CD4-positive, alpha-beta T cell treated with Interleukin-17A for 1 hour (primary cell): ENCODE results near the gene JAKMIP3.

Experiments
- DNase-seq: peaks from one replicate; pipeline ENCODE4 v3.0.0-alpha.2; 2020

JAKMIP3 gene

DNA sequence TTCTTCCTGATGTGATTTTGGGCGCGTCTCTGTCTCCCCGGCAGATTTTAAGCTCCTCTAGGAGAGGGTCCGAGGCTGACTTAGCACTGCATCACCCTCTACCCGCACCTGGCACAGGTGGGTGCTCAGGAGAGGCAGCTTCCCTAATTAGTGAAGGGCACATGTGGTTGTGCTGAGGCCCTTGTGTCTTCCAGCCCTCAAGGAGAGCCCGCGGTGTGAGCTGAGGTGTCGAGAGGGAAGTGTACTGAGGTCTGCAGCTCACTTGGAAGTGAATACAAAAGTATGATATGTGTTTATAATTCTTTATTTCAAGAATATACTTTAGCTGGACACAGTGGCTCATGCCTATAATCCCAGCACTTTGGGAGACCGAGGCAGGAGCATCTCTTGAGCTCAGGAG is 20.4 kb upstream of the JAKMIP3 start:
- no peak for DNase-seq

DNA sequence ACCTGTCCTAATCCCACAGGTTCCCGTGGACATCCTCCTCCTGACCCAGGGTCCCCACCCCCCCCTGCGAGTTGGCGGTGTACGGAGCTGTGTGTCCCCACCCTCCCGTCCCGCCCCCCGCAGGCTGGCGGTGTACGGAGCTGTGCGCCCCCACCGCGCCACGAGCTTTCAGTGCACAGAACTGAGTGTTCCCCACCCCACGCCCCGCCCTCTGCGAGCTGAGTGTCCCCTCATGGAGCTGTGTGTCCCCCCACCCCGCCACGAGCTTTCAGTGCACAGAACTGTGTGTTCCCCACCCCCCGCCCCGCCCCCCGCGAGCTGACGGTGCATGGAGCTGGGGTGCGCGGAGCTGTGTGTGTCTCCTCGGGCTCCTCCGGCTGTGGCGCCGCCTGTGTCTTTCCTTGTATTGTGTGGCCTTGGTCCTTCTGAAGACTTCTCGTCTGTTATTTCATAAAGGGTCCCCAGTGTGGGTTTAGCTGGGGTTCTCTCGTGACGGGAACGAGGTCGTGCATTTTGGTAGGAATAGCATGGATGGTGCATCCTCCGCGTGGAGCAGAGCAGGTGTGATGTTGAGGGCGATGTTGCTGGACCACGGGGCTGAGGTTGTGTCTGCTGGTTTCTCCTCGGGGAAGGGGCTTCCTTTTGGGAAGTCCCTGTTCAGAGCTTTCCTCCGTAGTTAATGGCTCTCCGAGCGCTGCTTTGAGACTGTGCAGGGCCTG is 18.0 kb upstream of the JAKMIP3 start:
- DNase-seq: no peak

DNA sequence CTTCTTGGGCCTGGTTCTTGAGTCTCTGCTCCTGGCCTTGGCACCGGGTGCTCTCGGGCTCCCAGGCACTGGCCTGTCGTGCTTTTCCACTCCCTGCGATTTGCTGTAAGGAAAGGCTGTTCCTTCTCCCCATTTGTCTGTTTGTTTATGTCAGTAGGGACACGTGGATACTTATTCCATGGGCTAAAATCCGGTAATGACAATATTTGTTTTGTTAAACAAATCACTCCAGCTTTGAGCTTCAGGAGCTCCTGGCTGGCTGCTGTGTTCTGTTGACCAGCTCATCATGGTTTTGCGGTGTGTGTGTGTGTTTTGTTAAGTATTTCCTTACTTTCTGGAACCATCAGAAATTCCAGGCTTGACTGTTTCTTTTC is 17.5 kb upstream of the JAKMIP3 start:
- DNase-seq: no peak

DNA sequence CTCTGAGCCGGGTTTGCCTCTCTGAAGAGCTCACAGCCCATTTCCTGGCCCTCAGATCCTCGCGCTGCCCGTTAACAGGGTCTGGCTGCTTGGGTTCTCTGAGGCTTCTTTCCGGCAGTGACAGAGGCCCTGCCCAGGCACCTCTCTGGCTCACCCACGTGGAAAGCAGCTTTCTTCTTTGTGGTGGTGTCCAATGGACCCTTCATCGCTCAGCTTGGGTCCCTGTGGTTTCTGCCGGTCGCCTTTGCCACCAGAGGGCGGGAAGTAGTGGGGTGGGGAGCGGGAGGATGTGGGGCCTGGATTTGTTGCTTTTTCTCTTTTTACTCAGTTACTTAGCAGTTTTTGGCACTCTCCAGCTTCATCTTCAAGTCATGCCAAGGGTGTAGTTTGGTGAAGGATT is 15.6 kb upstream of the JAKMIP3 start:
- DNase-seq: no peak

DNA sequence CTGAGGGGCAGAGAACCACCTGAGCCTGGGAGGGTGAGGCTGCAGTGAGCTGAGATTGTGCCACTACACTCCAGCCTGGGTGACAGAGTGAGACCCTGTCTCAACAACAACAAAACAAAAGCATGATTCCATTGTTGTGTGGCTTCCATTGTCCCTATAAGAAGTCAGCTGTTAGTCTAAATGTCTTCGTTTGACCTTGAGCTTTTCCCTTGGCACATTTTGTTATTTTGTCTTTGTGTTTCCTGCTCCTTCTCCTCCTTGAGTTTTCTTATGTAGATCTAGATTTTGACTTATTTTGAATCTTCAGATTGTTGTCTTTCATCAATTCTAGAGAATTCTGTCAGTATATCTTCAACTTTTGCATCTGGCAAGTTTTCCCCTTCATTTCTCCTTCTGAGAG is 13.6 kb upstream of the JAKMIP3 start:
- DNase-seq: no peak

DNA sequence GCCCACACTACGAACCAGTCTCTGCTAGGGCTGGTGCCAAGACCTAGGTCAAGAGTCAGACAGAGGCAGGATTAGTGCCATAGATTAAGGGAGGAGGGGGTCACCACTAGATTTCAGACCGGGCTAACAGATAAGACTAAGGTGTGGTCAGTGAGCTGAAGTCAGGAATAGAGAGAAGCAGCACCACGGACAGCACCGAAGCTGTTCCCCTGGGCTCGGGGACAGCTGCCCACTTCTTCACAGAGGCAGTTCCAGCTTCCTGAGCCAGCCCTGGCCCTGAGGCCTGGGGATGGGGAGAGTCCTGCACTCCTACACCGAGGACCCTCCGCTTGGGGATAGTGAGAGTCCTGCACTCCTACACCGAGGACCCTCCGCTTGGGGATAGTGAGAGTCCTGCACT is 11.2 kb upstream of the JAKMIP3 start:
- no peak for DNase-seq

DNA sequence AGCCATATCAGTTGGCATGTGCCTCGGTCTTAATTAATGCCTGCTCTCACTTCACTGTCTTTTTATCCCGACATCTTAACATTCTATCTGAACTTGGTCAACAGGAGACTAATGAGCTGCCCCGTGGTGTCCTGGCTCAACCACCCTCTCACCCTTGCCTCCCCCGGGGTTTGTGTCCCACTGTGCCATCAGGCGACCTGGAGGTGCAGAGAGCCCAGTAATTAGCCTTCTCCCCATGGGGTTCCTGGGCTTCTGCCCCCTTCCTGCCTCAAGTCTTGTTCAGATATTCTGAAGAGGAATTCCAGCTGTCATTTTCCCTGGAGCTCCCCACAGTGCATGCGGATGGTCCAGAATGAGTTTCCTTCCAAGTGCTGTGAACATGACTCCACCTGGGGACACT is 10.1 kb upstream of the JAKMIP3 start:
- DNase-seq: no peak

DNA sequence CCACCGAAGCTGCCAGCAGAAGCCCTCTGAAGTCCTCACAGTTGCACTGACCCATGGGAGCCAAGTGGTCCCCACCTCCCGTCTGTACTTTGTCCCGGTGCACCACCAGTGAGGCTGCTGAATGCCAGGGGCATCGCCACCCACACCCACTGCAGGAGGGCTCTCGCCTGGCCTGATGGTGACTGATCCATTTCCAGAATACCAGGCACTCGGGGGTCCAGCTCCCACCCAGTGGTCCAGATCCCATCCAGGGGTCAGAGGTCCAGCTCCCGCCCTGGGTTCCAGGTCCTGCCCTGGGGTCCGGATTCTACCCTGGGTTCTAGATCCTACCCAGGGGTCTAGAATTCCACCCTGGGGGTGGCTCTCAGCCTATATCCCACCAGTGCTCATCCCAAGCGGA is 9.1 kb upstream of the JAKMIP3 start:
- DNase-seq: no peak

DNA sequence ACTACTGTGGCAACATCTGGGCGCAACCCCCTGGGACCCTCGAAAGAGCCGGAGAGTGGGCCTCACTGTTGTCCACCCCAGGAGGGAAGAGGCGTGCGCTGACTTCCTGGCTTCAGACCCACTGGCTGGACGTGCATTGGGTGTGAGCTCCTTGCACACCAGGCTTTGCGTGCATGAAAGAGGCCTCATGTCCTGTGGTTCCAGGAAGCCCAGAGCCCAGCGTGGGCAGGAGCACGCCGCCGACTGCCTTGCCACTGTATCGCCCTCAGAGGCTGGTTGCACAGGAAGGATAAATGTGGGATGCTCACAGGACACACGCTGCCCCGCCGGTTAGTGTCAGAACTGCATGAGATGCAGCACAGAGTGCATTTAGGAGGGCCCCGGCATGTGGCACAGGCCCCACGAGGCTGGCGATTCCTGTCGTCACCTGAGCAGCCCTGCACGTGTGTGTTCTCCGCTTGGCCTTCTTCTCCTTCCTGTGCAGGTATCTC is 8.5 kb upstream of the JAKMIP3 start:
- no peak for DNase-seq

DNA sequence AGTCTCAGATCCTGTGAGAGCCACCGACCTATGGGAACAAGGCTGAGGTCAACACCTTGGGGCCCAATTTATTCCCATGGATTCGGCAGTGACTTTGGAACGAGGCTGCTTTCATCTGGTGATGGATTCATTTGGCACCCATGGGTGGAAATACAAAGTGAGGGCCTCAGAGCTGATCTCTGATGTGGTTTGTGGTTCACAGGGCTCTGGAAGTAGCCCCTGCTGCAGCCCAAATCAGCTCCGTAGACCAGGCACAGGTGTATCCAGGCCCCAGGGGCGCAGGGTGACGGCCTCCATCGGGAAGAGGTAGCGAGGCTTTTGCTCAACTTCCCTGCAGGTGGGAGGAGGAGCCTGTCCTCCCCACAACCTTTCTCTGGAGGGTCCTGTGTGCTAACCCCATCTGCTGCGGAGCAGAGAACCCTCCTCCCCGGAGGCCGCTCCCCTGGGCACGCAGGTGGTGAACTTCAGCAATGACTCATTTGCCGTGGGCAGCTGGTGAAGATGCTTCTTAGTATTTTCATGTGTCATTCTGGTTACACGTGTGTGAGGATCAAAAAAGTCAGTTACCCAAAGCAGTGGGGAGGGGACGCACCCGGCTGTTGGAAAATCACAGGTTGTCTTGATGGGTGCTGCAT is 7.5 kb upstream of the JAKMIP3 start:
- DNase-seq: no peak

DNA sequence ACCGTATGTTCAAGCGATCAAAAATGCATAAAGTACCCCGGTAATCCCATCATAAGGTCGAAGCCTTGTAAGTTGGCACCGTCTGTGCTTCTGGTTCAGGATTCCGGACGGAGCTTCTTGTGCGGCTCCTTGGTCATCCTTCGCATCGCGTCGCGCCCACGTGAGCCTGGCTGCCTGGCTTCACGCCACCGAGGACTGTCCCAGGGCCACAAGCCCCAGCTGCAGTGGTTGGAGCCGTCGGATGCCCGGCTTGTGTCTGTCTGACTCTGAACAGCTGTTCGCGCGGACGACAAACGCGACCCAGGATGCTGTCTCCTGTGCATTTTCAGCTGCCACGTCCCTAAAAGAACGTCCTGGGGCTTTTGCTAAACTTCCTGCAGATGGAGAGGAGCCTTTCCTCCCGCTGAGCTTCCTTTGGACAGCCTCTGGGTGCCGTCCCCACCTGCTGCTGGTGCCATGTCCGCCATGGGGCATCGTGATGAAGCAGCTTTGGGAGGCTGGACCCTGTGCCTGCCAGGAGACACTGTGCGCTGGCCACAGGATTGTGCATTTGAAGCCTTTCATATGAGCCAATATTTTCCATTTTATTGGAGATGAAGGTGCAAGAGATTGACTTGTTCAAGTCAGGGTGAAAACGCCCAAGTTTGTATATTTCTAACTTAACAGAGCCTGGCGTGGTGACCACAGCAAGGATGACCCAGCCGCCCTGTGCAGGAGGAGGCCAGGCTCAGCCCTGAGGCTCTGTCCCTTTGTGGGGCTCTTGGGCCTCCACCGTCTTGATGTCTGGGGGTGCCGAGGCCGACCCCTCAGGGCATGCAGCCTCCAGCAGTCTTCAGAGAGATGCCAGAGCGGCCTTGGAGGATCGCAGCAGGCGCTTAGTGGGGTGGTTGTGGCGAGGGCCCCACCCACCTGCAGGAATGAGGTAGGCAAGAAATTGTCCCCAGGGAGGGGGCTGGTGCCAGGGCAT is 6.7 kb upstream of the JAKMIP3 start:
- DNase-seq: no peak

DNA sequence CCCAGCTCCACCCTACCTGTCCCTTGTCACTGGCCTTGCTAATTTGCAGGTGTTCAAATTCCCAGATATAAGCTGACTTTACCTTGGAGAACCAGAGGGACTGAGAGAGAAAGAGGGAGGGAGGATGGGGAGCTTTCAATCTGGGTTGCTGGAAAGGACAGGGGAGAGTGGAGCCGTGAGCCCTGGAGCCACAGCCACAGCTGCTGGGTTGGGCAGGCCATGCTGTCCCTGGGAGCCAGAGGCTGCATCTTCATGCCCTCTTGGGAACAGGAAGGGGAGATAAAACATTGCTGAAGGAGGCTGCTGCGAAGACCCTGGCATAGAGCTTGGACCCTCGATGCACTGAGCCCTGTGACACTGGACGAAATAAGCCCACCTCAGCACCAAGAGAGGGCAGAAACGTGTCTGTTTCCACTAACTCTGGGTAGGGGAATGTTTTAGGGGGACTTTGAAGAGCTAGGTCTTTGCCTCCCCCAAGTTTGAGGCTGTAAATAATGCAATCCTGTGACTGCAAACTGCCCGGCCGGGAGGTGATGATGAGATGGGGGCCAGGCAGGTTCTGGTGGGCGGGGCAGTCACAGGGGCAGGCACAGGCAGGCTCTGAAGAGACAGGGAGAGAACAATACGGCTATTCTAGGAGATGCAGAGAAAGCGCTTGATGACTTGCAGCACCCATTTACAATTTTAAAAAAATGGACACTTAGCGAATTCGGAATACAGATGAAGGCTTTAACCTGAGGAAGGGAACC is 5.8 kb upstream of the JAKMIP3 start:
- no peak for DNase-seq

DNA sequence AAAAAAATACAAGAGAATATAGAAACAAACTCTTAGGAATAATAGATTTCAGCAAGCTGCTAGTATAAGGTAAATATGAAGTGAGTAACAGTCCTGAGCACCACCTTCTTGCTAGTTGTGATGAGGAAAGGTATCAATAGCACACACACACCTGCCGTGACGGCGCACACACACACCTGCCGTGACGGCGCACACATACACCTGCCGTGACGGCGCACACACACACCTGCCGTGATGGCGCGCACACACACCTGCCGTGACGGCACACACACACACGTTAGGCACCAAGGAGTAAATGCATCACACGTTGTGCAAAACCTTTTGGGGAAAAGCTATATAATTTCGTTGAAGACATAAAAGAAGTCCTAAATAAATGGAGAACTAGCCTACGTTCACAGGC is 4.7 kb upstream of the JAKMIP3 start:
- no peak for DNase-seq

DNA sequence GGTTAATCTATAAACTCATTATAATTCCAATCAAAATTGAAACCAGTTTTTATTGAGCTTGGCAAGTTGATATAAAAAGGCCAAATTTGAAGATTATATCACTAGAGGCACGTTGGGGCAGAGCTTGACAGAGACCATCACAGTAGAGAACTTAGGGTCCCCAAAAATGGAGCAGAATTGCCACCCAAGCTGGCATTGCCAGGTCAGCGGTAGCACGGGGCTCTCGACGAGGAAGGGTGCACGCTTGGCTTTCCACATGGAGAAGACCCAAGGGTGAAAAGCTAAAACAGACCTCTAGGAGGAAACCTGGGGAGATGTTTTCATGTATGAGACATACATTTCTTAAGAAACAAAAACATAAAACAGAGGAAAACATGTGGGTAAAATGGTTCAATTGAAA is 4.3 kb upstream of the JAKMIP3 start:
- DNase-seq: no peak

DNA sequence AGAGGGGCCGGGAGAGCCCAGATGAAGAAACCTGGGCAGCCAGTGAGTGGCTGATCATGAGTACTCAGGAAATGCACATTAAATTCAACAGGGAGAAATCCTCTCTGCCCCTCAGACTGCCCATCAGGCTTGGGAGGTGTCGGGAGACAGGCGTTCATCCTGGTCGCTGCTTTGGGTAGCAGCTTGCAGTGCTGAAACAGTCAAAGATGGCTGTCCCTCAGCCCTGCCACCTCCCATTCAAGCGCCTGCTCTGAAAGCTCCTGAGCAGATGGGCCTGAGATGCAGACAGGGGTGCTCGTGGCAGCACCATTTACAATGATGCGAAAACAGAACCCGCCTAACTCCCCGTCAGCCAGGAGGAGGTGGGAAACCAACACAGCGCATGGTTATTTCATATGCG is 3.6 kb upstream of the JAKMIP3 start:
- DNase-seq: no peak

DNA sequence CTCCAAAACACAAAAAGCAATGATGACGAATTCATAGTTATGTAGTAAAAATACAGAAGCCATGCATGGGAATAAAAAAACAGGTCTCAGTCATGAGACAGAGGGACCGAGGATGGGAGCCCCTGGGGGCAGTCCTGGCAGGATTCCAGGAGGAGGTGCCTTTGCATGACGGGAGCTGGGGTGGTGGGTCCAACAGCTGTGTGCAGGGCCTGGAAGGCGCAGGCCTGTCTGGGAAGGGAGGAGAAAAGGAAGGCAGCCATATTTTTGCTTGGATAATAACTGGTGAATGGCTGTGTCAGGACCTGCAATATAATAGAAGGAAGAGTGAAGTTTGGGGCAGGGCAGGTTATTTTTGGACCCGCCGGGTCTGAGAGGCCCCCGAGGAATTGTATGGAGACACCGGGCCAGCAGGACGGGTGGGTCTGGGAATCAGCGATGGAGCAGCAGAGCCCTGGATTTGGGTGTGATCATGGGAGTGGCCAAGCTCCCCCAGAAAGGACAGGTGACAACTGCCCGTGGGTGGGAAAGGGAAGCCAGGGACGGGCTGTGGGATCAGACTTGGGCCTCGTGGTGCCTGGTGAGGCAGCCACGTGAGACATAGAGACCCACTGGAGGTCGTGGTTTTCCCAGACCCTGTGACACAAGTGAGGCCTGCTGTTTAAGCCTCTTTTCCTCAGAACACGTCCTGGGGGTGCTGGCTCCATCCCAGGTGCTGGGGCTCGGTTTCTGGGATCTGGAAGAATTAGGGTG is 2.9 kb upstream of the JAKMIP3 start:
- DNase-seq: no peak

DNA sequence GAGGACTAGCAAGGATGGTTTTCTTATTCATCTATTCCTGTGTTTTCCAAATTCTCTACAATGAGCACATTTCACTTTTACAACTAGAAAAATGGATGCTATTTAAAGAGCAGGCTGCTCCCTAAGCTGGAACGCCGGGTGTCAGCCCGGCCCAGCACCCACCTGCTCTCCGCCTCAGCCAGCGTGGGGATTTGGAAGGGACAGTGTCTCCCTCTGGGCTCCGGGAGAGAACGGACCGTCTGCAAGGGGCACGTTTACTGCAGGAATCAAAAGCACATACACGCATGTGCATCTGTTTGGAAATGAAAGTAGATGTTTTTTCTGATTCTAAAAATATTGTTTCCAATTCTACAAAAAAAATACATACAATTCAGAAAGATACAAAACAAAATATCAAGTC is 2.3 kb upstream of the JAKMIP3 start:
- DNase-seq: no peak

DNA sequence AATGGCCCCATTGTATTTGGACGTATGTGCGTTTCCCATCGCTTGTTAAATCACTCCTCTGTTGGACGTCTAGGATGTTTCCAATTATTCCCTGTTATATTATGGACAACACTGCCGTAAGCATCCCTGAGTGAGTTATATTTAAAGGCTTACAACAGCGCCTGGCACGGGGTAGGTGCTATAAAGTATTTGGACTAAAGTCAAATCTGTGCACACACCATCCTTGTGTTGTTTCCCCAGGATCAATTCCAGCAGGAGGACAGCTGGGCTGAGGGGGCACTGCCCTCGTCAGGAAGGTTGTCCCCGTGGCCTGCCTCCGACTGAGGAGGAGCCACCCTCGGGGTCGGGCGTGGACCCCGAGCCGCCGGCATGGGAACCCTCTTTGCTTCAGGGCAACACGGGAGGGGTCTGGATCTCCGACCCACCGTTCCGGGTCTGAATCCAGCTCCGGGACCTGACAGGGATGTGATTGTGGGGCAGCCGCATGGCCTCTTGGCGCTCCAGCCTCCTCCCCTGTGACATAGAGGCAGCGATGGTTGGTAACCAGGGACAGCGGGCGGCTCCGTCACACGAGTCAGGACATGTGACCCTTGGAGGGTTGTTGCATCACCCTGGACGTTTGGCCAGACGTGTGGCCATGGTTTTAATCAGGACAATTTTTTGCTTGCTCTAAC is 1.5 kb upstream of the JAKMIP3 start:
- DNase-seq: no peak

DNA sequence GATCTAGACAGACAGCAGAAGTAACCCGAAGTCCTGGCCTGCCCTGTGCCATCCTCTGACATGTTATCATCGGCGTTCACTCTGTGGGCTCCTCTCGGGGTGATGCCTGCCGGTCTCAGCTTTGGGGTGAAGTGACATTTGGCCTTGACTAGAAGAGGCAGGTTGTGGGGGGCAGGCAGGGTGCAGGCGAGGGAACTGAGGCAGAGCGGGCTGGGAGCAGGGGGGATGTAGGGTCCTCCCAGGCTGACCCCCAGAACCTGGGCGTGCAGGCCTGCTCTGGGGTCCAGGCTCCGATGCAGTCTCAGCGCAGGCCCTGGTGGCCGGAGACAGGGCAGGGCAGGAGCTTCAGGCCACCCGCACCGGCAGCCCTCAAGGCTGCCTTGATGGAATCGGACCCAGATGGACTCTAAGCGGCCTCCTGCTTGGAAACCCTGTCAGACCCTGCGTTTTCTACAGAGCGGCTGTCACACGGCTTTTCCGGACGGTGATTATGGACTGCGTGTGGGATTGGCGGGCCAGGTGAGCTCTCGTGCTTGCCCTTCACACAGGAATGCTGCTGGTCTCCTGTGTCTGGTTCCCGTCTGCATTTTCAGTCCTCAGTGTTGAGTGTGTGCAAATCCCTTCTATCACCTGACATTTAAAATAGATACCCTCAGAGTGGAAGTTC is 842 bp upstream of the JAKMIP3 start:
- no peak for DNase-seq

DNA sequence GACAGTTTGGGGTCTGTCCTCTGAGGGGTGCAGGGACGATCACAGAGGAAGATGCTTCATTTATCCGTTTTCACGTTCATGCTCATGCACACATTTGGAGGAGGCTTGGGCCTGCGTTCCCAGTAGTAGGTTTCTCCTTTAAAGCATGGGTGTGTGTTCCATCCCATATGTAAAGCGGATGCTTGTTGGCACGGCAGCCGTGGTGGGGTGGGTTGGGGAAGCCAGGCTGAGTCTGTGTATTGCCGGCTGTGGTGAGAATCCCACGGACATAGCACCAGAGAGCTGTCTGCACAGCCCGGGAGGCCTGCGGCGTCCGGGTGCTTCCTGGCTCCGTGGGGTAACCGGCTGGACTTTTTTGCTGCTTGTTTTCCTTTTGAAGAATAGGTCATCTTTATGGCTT is 440 bp downstream of the JAKMIP3 start:
- DNase-seq: no peak

DNA sequence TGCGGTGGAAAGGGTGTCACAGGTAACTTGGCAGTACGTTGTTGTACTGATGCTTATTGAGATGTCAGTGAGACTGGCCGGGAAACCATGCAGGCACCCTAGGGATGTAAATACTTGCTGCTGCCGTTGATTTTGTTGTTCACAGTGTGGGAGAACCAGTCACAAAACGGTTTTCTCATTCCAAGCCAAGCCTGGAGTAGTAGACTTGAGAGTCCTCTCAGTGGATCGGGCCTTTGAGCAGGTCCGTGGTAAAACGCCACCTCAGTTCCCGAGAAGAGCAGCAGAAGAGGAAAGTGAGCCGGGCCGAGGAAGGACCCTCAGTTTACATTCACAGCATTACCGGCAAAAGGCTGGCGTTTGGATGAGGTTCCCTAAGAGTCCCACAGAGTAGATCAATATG is 1.1 kb downstream of the JAKMIP3 start:
- DNase-seq: no peak
